ENCODE data around the gene FLOT1.

DNA sequence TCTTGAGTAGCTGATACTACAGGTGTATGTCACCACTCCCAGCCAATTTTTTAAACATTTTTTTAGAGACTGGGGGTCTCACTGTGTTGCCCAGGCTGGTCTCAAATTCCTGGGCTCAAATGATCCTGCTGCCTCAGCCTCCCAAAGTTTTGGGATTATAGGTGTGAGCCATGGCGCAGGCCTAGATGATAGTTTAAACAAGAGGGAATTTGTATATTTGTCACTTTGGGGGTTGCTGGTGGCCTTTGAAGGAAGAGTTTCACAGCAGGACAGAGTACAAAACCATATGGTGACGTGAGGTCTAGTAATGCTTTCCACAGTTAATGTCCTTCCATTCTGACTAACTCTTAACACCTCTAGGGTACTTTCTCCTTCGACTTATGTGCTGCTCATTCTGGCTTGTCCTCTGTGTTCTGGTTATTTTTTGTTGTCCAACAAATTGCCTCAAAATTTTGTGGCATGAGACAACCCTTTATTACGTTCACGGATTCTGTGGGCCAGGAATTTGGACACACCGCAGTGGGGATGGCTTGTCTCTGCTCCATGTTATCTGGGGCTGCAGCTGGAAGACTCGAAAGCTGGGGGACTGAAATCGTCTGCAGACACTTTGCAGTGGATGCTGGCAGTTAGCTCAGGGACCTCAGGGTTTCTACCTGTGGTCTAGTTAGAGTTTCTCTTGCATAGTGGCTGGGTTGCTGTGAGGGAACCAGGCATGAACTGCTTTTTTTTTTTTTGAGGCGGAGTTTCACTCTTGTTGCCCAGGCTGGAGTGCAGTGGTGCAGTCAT lies 24.9 kb upstream of the FLOT1 start:
- TF ChIP-seq, protein P1, sequence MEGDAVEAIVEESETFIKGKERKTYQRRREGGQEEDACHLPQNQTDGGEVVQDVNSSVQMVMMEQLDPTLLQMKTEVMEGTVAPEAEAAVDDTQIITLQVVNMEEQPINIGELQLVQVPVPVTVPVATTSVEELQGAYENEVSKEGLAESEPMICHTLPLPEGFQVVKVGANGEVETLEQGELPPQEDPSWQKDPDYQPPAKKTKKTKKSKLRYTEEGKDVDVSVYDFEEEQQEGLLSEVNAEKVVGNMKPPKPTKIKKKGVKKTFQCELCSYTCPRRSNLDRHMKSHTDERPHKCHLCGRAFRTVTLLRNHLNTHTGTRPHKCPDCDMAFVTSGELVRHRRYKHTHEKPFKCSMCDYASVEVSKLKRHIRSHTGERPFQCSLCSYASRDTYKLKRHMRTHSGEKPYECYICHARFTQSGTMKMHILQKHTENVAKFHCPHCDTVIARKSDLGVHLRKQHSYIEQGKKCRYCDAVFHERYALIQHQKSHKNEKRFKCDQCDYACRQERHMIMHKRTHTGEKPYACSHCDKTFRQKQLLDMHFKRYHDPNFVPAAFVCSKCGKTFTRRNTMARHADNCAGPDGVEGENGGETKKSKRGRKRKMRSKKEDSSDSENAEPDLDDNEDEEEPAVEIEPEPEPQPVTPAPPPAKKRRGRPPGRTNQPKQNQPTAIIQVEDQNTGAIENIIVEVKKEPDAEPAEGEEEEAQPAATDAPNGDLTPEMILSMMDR (IDR thresholded peaks at IDR 0.05; ENCODE audit: low read length), result no peak
- no peak for TF ChIP-seq EZH2 (IDR thresholded peaks at IDR 0.05; ENCODE audit: borderline replicate concordance, low read length)

All from OCI-LY1 (cell line).